ENCODE data around the gene GABRG3. TPM values are rescaled to one million over a fixed set of nuclear protein-coding genes. Genes with fewer than 3 reads are reported as not detected.
"Not testable (repeated sequence)": the region's sequence is repeated elsewhere in the genome, so short reads cannot be mapped to it uniquely, and the experiment has no call there.

The GABRG3 gene
- total and polyA plus RNA-seq, 11 donors = not detected

DNA sequence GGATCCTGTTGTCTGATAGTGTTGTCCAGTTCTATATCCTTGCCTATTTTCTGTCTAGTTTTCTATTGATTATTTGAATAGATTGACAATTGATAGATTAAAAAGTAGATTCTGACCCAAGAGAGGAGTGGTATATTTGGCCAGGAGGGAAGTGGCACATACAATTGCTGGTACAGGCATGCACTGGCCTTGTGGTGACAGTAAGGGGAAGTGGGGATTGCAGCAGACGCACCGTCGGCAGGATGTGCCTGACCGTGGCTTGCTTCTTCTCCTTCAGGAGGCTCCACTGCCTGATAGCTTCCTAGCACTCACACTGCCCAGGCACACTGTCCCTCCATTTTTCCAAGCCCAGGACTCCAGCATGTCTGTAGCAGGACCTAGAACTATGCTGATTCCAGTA is 10.5 kb downstream of the GABRG3 start:
- TF ChIP-seq CTCF (IDR thresholded peaks at IDR 0.05) (no peak), POLR2A (IDR thresholded peaks at IDR 0.05) (no peak)
- WGBS, 4 donors = 63 to 85% (median 70%) methylated on average over 4 of the region's 4 CpGs
- intact Hi-C loops (cut with DNase I) = no loop called here

DNA sequence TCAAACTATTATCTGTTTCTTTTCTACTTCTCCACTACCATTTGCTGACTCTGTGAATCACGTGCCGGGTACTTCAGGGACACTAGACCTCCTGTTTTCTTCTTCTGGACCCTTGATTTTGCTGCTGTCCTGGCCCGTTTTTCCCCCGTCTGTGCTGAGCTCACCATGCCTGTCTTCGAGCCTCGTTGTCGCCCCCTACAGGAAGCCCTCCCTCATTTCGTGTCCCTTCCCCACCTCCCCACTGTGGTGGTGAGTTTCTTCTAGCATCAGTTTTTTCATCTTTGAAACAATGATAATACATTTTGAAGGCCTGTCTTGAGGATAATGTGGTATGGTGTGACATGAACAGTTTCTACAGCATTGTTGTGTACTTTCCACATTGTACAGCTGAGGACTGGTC is 12.8 kb downstream of the GABRG3 start:
- no peak for TF ChIP-seq CTCF (IDR thresholded peaks at IDR 0.05)
- no peak for TF ChIP-seq POLR2A (IDR thresholded peaks at IDR 0.05)
- intact Hi-C loops (cut with DNase I) = no loop called here

More for the DNA sequence above, 10.5 kb downstream of the GABRG3 start:
- ATAC-seq = no peak
- H3K9me3 ChIP-seq = peaks cover 0 to 4% (median 0%) of the 10 kb centered on the region in 12 donors
- no peaks in the 10 kb centered on the region for H3K4me1 ChIP-seq
- H3K27me3 ChIP-seq = peaks cover 0 to 6% (median 0%) of the 10 kb centered on the region in 9 donors
- no peaks in the 10 kb centered on the region for H3K36me3 ChIP-seq
- H3K4me3 ChIP-seq = no peak overlapping the region
- H3K27ac ChIP-seq = no peak overlapping the region
- DNase-seq = no peak

DNA sequence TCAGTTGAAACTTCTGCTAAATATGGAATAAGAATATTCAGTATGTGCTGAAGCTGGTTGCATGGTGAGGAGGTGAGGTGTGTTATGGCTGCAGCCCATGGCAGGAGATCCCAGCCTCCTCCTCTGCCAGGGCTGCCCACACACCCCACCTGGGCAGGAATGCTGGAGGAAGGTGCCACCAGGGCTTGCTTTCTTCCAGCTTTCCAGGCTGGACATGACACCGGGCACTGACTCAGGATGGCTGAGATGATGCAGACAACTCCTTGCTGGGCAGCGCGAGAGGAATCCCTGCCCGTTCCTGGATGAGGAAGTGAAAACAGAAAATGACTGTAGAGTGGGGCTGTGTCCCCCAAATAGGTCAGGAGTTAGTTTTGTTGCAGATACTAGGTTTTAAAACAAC is 14.1 kb downstream of the GABRG3 start:
- no peak for TF ChIP-seq CTCF (IDR thresholded peaks at IDR 0.05)
- no peak for TF ChIP-seq POLR2A (IDR thresholded peaks at IDR 0.05)
- H3K9me3 ChIP-seq = peaks cover 0 to 12% (median 0%) of the 10 kb centered on the region in 12 donors
- intact Hi-C loops (cut with DNase I) = no loop called here
- H3K27ac ChIP-seq = no peak overlapping the region
- DNase-seq (no peak), ATAC-seq (no peak)
- 84 to 95% (median 89%) methylated on average over 4 of the region's 4 CpGs for WGBS, 4 donors
- H3K36me3 ChIP-seq = no peaks in the 10 kb centered on the region
- peaks cover 0 to 6% (median 0%) of the 10 kb centered on the region in 9 donors for H3K27me3 ChIP-seq
- H3K4me1 ChIP-seq = no peaks in the 10 kb centered on the region
- no peak overlapping the region for H3K4me3 ChIP-seq

More for the DNA sequence above, 12.8 kb downstream of the GABRG3 start:
- peaks cover 0 to 9% (median 0%) of the 10 kb centered on the region in 12 donors for H3K9me3 ChIP-seq
- H3K36me3 ChIP-seq = no peaks in the 10 kb centered on the region
- H3K27ac ChIP-seq = no peak overlapping the region
- no peak for ATAC-seq
- H3K27me3 ChIP-seq = peaks cover 0 to 6% (median 0%) of the 10 kb centered on the region in 9 donors
- H3K4me1 ChIP-seq = no peaks in the 10 kb centered on the region
- DNase-seq = no peak
- WGBS, 4 donors = 74 to 82% (median 77%) methylated on average over 8 of the region's 8 CpGs
- H3K4me3 ChIP-seq = no peak overlapping the region

GRCh38 chr15:26996250-26996649 is 25.3 kb downstream of the GABRG3 start:
- DNase-seq (no peak), ATAC-seq (no peak)
- no peaks in the 10 kb centered on the region for H3K27me3 ChIP-seq
- H3K36me3 ChIP-seq = no peaks in the 10 kb centered on the region
- WGBS, 4 donors = 86 to 94% (median 91%) methylated on average over 2 of the region's 2 CpGs
- no peak overlapping the region for H3K27ac ChIP-seq
- H3K9me3 ChIP-seq = peaks cover 0 to 23% (median 2%) of the 10 kb centered on the region in 12 donors
- no peak overlapping the region for H3K4me3 ChIP-seq
- intact Hi-C loops (cut with DNase I) = no loop called here
- TF ChIP-seq CTCF (IDR thresholded peaks at IDR 0.05) (no peak), POLR2A (IDR thresholded peaks at IDR 0.05) (no peak)
- H3K4me1 ChIP-seq = no peaks in the 10 kb centered on the region

DNA sequence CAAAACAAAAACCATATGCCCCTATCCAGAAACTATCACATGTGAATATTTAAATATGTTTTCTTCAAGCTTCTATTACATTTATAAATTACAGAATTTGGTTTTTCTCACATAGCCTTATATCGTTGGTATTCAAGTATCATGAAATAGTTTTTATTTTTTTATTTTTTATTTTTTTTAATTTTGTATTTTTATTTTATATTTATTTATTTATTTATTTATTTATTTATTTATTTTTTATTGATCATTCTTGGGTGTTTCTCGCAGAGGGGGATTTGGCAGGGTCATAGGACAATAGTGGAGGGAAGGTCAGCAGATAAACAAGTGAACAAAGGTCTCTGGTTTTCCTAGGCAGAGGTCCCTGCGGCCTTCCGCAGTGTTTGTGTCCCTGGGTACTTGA is 32.0 kb downstream of the GABRG3 start:
- H3K9me3 ChIP-seq; intact Hi-C loops (cut with DNase I); H3K36me3 ChIP-seq; H3K4me3 ChIP-seq; H3K27me3 ChIP-seq; H3K4me1 ChIP-seq; H3K27ac ChIP-seq; DNase-seq; ATAC-seq: not testable (repeated sequence)
- 47 to 87% (median 84%) methylated on average over 1 to 4 of the region's 4 CpGs for WGBS, 4 donors

DNA sequence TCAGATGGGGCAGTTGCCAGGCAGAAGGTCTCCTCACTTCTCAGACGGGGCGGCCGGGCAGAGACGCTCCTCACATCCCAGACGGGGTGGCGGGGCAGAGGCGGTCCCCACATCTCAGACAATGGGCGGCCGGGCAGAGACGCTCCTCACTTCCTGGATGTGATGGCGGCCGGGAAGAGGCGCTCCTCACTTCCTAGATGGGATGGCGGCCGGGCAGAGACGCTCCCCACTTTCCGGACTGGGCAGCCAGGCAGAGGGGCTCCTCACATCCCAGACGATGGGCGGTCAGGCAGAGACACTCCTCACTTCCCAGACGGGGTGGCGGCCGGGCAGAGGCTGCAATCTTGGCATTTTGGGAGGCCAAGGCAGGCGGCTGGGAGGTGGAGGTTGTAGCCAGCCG is 33.2 kb downstream of the GABRG3 start:
- intact Hi-C loops (cut with DNase I); H3K27ac ChIP-seq; H3K27me3 ChIP-seq; H3K4me3 ChIP-seq; H3K4me1 ChIP-seq; H3K36me3 ChIP-seq; H3K9me3 ChIP-seq; ATAC-seq; DNase-seq: not testable (repeated sequence)
- 88 to 97% (median 90%) methylated on average over 14 to 24 of the region's 24 CpGs for WGBS, 4 donors

Data from heart left ventricle (tissue), 16 donors.